GM18907 (cell line): Measurements from ENCODE around the gene DPM3.

Source experiments
- ATAC-seq: cut with Tn5 transposase; IDR thresholded peaks from one replicate; pipeline ENCODE4 v1.9.1; 2021; ENCODE audit warnings: mild to moderate bottlenecking, moderate library complexity; ENCODE audit not compliant: unreplicated experiment

DPM3 gene

DNA sequence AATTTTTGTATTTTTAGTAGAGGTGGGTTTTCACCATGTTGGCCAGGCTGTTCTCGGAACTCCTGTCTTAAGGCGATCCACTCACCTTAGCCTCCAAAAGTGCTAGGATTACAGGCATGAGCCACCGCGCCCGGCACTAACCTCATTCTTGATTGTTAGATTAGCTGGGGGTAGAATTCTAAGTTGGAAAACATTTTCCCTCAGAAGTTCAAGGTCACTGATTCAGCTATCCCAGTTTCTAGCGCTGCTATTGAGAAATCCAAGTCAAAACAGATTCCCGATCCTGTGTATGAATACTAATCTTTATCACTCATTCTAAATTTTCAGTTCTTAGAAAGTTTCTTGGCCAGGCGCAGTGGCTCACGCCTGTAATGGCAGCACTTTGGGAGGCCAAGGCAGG lies 37.0 kb downstream of the DPM3 start:
- no peak for ATAC-seq

DNA sequence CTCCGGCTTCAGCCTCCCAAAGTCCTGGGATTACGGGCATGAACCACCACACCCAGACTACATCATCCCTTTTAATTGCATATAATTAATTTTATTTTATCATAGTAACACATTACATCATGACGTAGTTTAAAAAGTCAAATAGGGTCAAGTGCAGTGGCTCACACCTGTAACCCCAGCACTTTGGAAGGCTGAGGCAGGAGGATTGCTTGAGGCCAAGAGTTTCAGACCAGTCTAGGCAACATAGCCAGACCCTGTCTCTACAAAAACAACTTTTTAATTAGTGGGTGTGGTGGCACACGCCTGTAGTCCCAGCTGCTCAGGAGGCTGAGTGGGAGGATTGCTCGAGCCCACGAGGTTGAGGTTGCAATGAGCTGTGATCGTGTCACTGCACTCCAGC lies 41.0 kb downstream of the DPM3 start:
- ATAC-seq = no peak

DNA sequence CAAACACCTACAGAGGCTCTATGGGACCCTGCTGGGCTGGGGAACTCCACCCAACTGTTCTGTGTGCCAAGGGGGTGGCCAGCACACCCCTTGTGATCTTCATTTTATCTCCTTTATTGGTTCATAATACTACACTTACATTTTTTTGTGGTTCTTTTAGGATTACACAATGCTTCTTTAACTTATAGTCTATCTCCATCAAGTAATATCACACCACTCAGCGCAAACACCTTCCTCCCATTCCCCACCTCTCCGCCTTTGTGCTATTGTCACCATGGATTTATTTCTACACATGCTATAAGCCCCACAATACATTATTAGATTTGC lies 45.7 kb downstream of the DPM3 start:
- ATAC-seq = no peak

DNA sequence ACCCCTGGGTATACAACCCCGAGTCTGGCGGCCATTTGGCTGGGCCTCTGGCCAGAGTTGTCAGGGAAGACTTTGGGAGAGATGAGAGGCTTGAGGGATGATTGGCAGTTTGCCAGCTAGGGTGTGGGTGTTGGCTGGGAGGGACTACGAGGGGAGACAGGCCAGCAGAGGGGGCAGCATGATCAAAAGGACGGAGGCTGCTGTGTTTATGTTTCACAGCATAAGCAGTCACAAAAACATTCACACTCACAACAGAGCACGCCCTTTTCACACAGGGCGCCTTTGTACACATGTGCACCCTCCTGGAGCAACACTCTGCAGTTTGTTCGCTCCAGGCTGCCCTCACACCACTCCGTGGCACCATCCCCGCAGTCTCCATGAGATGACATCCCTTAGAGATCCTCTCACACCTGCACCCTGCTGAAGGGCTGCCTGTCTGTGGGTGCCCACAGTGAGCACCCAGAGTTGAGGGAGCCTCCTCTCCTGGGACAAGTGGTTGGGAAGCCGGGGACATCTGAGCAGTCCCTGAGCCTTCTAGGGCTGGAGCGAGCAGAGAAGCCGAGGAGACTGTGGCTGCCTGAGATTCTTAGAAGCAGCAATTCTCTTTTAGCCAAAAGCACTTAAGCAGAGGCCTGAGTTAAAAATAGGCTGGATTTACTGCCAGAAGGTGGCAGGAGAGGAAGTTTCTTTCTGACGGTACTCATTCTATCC lies 46.3 kb downstream of the DPM3 start:
- no peak for ATAC-seq

DNA sequence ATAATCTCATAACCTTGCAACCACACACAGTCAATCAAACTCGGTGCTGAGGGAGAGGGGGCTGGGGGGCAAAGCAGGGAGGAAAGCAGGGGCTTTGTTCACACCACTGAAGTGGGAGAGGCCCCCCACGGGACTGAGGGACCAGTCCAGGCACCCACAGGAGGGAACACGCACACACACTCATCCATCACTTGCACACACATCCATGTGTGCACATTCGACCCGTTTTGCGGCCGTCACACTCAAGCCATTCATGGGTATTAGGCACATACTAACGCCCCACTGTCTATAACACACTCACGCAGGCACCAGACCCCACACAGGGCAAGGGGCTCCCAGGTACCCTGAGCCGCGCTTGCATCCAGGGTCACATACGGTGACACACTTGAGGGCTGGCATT lies 47.7 kb downstream of the DPM3 start:
- ATAC-seq = no peak

DNA sequence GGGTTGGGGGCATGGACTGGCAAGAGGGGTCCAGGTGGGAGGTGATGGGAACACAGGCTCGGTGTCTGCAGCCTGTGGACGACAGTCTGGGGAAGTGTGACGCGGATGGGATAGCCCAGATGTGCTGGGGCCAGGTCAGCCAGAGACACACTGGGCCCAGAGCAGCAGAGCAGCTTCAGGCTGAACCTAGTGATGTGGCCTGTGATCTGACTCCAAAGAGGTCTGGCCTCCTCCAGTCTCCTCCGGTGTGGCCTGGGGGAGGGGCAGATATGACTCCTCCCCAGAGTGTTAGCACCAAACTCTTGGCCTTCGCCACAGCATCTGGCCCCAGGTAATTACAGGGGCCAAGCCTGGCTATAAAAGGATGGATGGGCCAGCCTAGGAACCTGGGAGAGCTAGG lies 48.2 kb downstream of the DPM3 start:
- ATAC-seq = no peak

DNA sequence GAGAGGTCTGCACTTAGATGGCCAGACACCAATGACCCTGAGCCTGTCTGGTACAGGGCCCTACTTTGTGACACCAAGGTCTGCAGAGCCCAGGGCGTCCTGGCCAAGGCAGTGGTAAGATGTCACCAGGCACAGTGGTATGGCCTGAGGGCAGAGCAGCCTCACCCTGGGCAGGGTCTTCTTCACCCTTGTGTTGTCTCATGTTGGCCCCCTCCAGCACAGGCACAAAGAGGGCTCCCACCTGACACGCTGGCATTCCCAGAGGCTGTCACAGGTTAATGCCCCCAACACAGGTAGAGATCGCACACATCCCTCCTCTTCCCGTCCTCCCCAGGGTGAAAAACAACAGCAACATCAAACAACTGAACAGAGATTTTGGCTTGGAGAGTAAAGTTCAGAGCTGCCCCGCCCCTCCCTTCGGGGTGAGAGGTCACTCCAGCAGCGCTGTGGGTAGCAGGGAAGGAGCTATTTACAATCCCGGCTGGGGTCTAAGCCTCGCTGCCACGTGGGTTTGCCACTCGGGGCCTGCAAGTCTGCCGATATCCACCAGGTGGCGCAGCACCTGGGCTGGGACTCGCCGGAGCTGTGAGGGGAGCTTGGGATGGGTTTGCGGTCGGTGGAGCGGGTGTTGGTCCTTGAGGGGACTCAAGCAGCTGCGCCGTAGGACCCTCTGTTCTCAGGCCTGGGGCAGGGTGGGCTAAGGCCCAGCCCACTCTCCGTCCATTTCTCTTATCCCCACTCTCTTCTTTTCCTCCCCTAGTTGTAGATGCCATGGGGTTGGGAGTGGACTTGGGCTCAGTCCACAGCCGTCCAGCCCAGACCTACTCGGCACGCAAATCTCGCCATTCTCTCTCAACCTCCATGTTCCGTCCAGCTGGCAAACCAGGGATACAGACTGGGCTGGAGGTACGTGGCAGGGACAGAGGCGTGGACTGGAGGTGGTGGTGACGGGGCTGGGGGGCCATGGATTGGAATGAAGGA lies 49.0 kb downstream of the DPM3 start:
- ATAC-seq = no peak
